Stomach smooth muscle (tissue), 2 donors: Measurements from ENCODE around the gene EGFL6.

ENCODE experiments used
- H3K27ac ChIP-seq: one replicate; pipeline ENCODE4 v1.7.0; 2013; ENCODE audit warnings: mild to moderate bottlenecking, low read length, inconsistent platforms
- H3K27me3 ChIP-seq, 2 donors: one replicate each; pipeline ENCODE4 v1.7.0; 2013; ENCODE audit warnings: low read length in 2 of 2; ENCODE audit not compliant: insufficient read depth in 2 of 2, control insufficient read depth in 1 of 2
- H3K36me3 ChIP-seq, 2 donors: one replicate each; pipeline ENCODE4 v1.7.0; 2013; ENCODE audit warnings: low read length in 2 of 2; ENCODE audit not compliant: control insufficient read depth in 2 of 2, insufficient read depth in 2 of 2
- H3K4me1 ChIP-seq: one replicate; pipeline ENCODE4 v1.7.0; 2013; ENCODE audit warnings: low read length; ENCODE audit not compliant: control insufficient read depth, insufficient read depth
- H3K4me3 ChIP-seq, 2 donors: one replicate each; pipeline ENCODE4 v1.7.0; 2013; ENCODE audit warnings: low read length in 2 of 2
- H3K9ac ChIP-seq, 2 donors: one replicate each; pipeline ENCODE4 v1.7.0; 2013; ENCODE audit warnings: low read length in 2 of 2, mild to moderate bottlenecking in 1 of 2
- H3K9me3 ChIP-seq, 2 donors: one replicate each; pipeline ENCODE4 v1.7.0; 2013; ENCODE audit warnings: low read length in 2 of 2; ENCODE audit not compliant: control insufficient read depth in 2 of 2
- donor health status: healthy.
- donor health status: Pancreatic carcinoma.

EGFL6 gene

GRCh38 chrX:13651150-13651549, 81.7 kb downstream of the EGFL6 start:
- Histone ChIP-seq H3K4me3 (no peak overlapping the region), H3K9me3 (no peaks in the 10 kb centered on the region), H3K4me1 (peaks cover 18% of the 10 kb centered on the region), H3K9ac (no peak overlapping the region), H3K27ac (no peak overlapping the region), H3K36me3 (no peaks in the 10 kb centered on the region), H3K27me3 (peaks cover 0 to 9% of the 10 kb centered on the region in 2 donors)

GRCh38 chrX:13652287-13652793, 82.9 kb downstream of the EGFL6 start:
- H3K4me3 ChIP-seq: peak overlapping the region; percentile 83 to 92
- no peaks in the 10 kb centered on the region for H3K36me3 ChIP-seq
- H3K9me3 ChIP-seq: no peaks in the 10 kb centered on the region
- H3K27me3 ChIP-seq: peaks cover 0 to 4% of the 10 kb centered on the region in 2 donors
- H3K4me1 ChIP-seq: peaks cover 18% of the 10 kb centered on the region
- peak overlapping the region; percentile 93 for H3K27ac ChIP-seq
- peak overlapping the region; percentile 73 to 86 for H3K9ac ChIP-seq

DNA sequence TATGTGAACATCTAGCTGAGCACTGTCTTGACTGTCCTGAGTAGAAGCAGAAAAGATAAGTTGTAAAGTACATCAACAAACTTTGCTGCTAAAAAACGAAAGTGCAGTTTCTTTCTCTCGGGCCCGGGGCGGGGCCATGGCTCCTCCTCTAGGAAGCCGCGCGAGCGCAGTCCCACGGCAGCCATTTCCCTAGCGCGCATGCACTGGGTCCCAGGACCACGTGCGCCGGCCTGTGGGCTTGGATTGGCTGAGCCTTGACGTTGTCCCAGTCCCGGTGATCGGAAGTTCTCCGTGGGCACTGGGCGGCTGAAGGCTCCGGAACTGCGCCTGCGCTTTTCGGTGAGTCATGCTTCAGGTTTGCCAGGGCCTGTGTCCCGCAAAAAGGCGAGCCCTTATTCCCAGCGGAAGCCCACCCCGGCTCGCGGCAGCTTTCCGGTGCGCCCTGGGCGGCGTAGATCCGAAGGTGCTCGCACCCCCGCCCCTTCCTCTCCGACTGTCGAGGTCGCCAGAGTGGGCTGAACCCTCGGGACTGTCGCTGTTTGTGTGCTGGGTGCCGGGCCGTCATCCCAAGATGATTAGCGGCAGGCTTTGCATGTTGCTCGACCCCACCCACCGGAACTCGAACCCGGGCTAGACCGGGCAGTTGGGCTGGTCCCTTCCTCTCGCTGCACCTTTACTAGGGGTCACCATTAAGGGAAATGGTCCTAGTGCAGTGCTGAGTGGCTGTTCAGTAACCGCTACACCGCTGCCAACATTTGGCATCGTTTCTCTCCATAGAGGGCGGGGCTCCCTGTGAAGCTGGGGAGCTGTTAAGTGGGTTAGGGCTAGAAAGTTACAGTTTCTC, 83.7 kb downstream of the EGFL6 start, which contains the start of gene TCEANC:
Gene TCEANC (plus strand): TSS at position 292 of the 844 bp plus-strand sequence. CDS start 9,368 bp downstream, outside the sequence.
- Histone ChIP-seq H3K9ac (peak within 1 kb of the TSS; percentile 87 to 88), H3K9me3 (no peaks in the 10 kb centered on the region), H3K27me3 (no peaks in the 10 kb centered on the region), H3K36me3 (no peaks in the 10 kb centered on the region), H3K4me3 (peak within 1 kb of the TSS; percentile 83 to 92), H3K4me1 (peaks cover 16% of the 10 kb centered on the region), H3K27ac (peak within 1 kb of the TSS; percentile 93)

GRCh38 chrX:13654116-13654515, 84.7 kb downstream of the EGFL6 start:
- Histone ChIP-seq H3K27ac (peak overlapping the region; percentile 93), H3K4me1 (peaks cover 19% of the 10 kb centered on the region), H3K4me3 (peak overlapping the region; percentile 81 to 92), H3K9me3 (no peaks in the 10 kb centered on the region), H3K36me3 (no peaks in the 10 kb centered on the region), H3K27me3 (no peaks in the 10 kb centered on the region), H3K9ac (no peak overlapping the region)

DNA sequence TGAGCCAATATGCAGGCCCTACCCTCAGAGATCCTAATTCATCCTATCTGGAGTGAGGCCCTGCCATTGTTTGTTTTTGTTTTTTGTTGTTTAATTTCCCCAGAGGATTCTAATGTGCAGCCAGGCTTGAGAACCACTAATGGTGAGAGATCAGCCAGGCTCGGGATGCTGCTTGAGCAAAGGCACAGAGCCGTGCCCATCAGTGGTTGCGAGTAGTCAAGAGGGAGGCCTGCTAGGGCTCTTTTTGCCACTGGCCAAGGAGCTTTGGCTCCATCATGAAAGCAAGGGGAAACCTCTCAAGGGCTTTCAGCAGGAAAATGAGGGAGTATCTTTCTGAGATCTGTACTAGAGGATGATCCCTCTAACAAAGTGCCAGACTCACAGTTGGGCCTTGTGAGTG, 86.3 kb downstream of the EGFL6 start:
- Histone ChIP-seq H3K4me3 (no peak overlapping the region), H3K36me3 (no peaks in the 10 kb centered on the region), H3K27me3 (no peaks in the 10 kb centered on the region), H3K9me3 (no peaks in the 10 kb centered on the region), H3K27ac (no peak overlapping the region), H3K4me1 (peaks cover 19% of the 10 kb centered on the region), H3K9ac (no peak overlapping the region)

DNA sequence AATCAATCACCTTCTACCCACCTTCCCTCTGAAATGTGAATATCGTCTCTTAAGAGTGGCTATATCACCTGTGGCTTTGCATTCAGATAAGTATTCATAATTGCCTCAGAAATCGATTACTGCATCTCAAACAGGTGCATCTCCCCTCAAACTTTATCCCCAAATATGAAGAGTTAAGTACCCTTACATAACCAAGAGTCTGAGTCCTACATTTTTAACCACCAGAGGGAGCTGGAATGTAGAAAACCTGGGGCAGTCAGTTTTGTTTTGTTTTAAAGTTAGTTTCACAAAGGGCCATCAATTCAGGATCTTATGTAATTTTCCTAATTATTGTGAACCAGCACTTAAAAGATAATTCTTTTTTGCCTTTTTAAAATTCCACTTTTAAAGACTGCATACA, 89.2 kb downstream of the EGFL6 start:
- H3K27me3 ChIP-seq: no peaks in the 10 kb centered on the region
- H3K9me3 ChIP-seq: no peaks in the 10 kb centered on the region
- H3K4me3 ChIP-seq: no peak overlapping the region
- no peaks in the 10 kb centered on the region for H3K36me3 ChIP-seq
- H3K4me1 ChIP-seq: peaks cover 8% of the 10 kb centered on the region
- no peak overlapping the region for H3K27ac ChIP-seq
- peak overlapping the region in 1 of 2 donors; percentile 38 for H3K9ac ChIP-seq

- no peaks in the 10 kb centered on the region for H3K27me3 ChIP-seq
- H3K9ac ChIP-seq: peak overlapping the region in 1 of 2 donors; percentile 38
- H3K27ac ChIP-seq: peak overlapping the region; percentile 1
- H3K4me1 ChIP-seq: peaks cover 7% of the 10 kb centered on the region
- H3K9me3 ChIP-seq: no peaks in the 10 kb centered on the region
- no peaks in the 10 kb centered on the region for H3K36me3 ChIP-seq
- H3K4me3 ChIP-seq: no peak overlapping the region
These were observed 89.7 kb downstream of the EGFL6 start for GRCh38 chrX:13659063-13659462.

DNA sequence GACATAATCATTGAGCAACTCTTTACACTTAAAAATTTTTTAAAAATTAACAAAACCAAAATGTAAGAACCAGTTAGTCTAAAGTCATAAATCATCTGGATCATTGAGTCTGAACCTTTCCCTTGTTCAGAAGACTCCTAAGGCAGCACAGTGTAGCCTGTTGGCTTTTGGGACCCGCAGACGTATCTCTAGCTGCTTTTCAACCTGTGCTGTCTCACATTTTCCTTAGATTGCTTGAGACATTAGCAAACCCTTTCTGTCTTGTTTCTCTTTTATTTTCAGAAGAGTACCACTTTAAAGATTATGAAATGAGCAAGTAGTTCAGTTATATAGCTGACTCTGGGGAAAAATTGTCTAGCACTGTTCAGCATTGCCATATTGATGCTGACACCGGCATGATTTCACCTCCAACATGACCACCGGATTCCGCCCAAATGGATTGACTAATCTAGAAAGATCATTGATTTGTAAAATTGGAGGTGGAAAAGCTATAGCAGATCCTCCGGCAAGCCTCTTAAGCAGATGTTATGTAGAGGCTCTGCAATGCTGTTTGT, 92.4 kb downstream of the EGFL6 start:
- Histone ChIP-seq H3K9me3 (no peaks in the 10 kb centered on the region), H3K4me1 (peaks cover 3% of the 10 kb centered on the region), H3K27ac (peak overlapping the region; percentile 53), H3K9ac (peak overlapping the region; percentile 30 to 61), H3K27me3 (no peaks in the 10 kb centered on the region), H3K36me3 (no peaks in the 10 kb centered on the region), H3K4me3 (peak overlapping the region; percentile 48 to 59)

DNA sequence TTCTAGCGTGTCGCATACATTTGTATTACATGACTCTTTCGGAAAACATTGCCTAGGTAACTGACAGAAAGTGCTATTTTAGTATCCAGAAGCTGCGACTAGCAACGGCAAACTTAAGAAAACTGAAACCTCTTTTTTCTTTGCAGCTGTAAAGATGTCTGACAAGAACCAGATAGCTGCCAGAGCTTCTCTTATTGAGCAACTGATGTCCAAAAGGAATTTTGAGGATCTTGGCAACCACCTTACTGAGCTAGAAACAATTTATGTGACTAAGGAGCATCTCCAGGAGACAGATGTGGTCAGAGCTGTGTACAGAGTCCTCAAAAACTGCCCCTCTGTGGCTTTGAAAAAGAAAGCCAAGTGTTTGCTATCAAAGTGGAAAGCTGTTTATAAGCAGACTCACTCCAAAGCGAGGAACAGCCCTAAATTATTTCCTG, 93.0 kb downstream of the EGFL6 start:
- Histone ChIP-seq H3K27me3 (no peaks in the 10 kb centered on the region), H3K36me3 (no peaks in the 10 kb centered on the region), H3K4me1 (peaks cover 3% of the 10 kb centered on the region), H3K4me3 (peak overlapping the region; percentile 48 to 59), H3K9me3 (no peaks in the 10 kb centered on the region), H3K27ac (peak overlapping the region; percentile 53), H3K9ac (peak overlapping the region; percentile 30 to 61)

- Histone ChIP-seq H3K27me3 (no peaks in the 10 kb centered on the region), H3K9ac (no peak overlapping the region), H3K36me3 (no peaks in the 10 kb centered on the region), H3K4me3 (no peak overlapping the region), H3K9me3 (no peaks in the 10 kb centered on the region), H3K4me1 (peaks cover 3% of the 10 kb centered on the region), H3K27ac (no peak overlapping the region)
These were observed 94.6 kb downstream of the EGFL6 start for GRCh38 chrX:13664020-13664419.
